HEK293 (cell line): ENCODE results near the gene CLIP3.

Source experiments
- CTCF ChIA-PET: fragments of 350-600 bp; formaldehyde crosslinking; extraction: SDS; loops from one replicate; lab custom pipeline; 2021; ENCODE audit warnings: antibody characterized with exemption; lab: Yijun Ruan, JAX
- POLR2A ChIA-PET: fragments of 300-600 bp; formaldehyde crosslinking; extraction: SDS; loops from one replicate; lab custom pipeline; 2020; ENCODE audit warnings: antibody characterized with exemption, inconsistent platforms; lab: Yijun Ruan, JAX
- H3K27ac ChIP-seq: fragments of 200-500 bp; sonication (Bioruptor generic); 2 replicates; pipeline ENCODE4 v1.5.1; 2014; ENCODE audit warnings: low read depth, low read length, control low read depth, inconsistent platforms; ENCODE audit errors: extremely low read depth
- H3K36me3 ChIP-seq, 2 experiments: fragments of 200-500 bp in 1 of 2; sonication (Bioruptor generic) in 1 of 2; 1 replicate in 1 of 2; 2 replicates in 1 of 2; pipeline ENCODE4 v1.5.1; 2014 to 2017; ENCODE audit warnings: inconsistent platforms in 2 of 2, low read length in 2 of 2; ENCODE audit not compliant: control insufficient read depth in 2 of 2, insufficient read depth in 1 of 2
- H3K4me1 ChIP-seq: fragments of 200-500 bp; sonication (Bioruptor generic); 2 replicates; pipeline ENCODE4 v1.5.1; 2014; ENCODE audit warnings: mild to moderate bottlenecking, low read length, inconsistent platforms; ENCODE audit not compliant: control insufficient read depth, insufficient read depth
- H3K4me3 ChIP-seq: 2 replicates; pipeline ENCODE4 v1.5.1; 2011; ENCODE audit warnings: low read depth, mild to moderate bottlenecking, control low read depth, low read length, moderate library complexity
- H3K9me3 ChIP-seq: fragments of 200-500 bp; sonication (Bioruptor generic); 2 replicates; pipeline ENCODE4 v1.5.1; 2014; ENCODE audit warnings: low read depth, low read length, inconsistent platforms; ENCODE audit not compliant: control insufficient read depth, insufficient read depth
- CTCF ChIP-seq: fragments of 450-650 bp; formaldehyde crosslinking; IDR thresholded peaks from 2 replicates; pipeline ENCODE4 v1.5.1; 2016; ENCODE audit warnings: missing biosample characterization, missing genetic modification characterization
- EGR2 ChIP-seq: fragments of 450-650 bp; formaldehyde crosslinking; IDR thresholded peaks from 2 replicates; pipeline ENCODE4 v1.5.1; 2016; ENCODE audit warnings: low read depth, missing biosample characterization, missing genetic modification characterization
- FEZF1 ChIP-seq: fragments of 450-650 bp; formaldehyde crosslinking; IDR thresholded peaks from 2 replicates; pipeline ENCODE4 v1.5.1; 2016; ENCODE audit warnings: missing biosample characterization, missing genetic modification characterization
- GLI2 ChIP-seq: fragments of 450-650 bp; formaldehyde crosslinking; IDR thresholded peaks from 2 replicates; pipeline ENCODE4; 2017; ENCODE audit warnings: missing biosample characterization, missing genetic modification characterization, low read depth, borderline replicate concordance
- IKZF3 ChIP-seq: fragments of 450-650 bp; IDR thresholded peaks from 2 replicates; pipeline ENCODE4 v1.5.0; 2018; ENCODE audit warnings: missing biosample characterization, mild to moderate bottlenecking, missing genetic modification characterization, moderate library complexity
- KLF10 ChIP-seq: fragments of 450-650 bp; IDR thresholded peaks from 2 replicates; pipeline ENCODE4 v1.5.1; 2018; ENCODE audit warnings: missing biosample characterization, mild to moderate bottlenecking, missing genetic modification characterization
- KLF7 ChIP-seq: fragments of 450-650 bp; formaldehyde crosslinking; IDR thresholded peaks from 2 replicates; pipeline ENCODE4 v1.5.1; 2016; ENCODE audit warnings: missing biosample characterization, missing genetic modification characterization, borderline replicate concordance
- PBX3 ChIP-seq: sonication (generic); formaldehyde crosslinking; IDR thresholded peaks from 2 replicates; pipeline ENCODE4 v1.8.1; 2022; ENCODE audit warnings: mild to moderate bottlenecking, moderate library complexity, missing genetic modification reagents
- PRDM1 ChIP-seq: fragments of 450-650 bp; formaldehyde crosslinking; IDR thresholded peaks from 2 replicates; pipeline ENCODE4; 2016; ENCODE audit warnings: missing biosample characterization, missing genetic modification characterization
- PRDM4 ChIP-seq: fragments of 450-650 bp; formaldehyde crosslinking; IDR thresholded peaks from 2 replicates; pipeline ENCODE4 v1.5.1; 2017; ENCODE audit warnings: missing biosample characterization, missing genetic modification characterization
- PRDM6 ChIP-seq: fragments of 450-650 bp; formaldehyde crosslinking; IDR thresholded peaks from 2 replicates; pipeline ENCODE4 v1.5.1; 2017; ENCODE audit warnings: missing biosample characterization, missing genetic modification characterization
- SCRT1 ChIP-seq: fragments of 450-650 bp; formaldehyde crosslinking; IDR thresholded peaks from 2 replicates; pipeline ENCODE4 v1.5.1; 2016; ENCODE audit warnings: missing biosample characterization, missing genetic modification characterization, borderline replicate concordance
- SCRT2 ChIP-seq: fragments of 450-650 bp; formaldehyde crosslinking; IDR thresholded peaks from 2 replicates; pipeline ENCODE4 v1.5.1; 2016; ENCODE audit warnings: missing biosample characterization, missing genetic modification characterization
- WT1 ChIP-seq: fragments of 450-650 bp; formaldehyde crosslinking; IDR thresholded peaks from 2 replicates; pipeline ENCODE4 v1.5.1; 2016; ENCODE audit warnings: missing biosample characterization, missing genetic modification characterization
- ZNF16 ChIP-seq: fragments of 450-650 bp; formaldehyde crosslinking; IDR thresholded peaks from 2 replicates; pipeline ENCODE4 v1.5.1; 2016; ENCODE audit warnings: low read depth, missing biosample characterization, missing genetic modification characterization
- ZNF354C ChIP-seq: fragments of 450-650 bp; formaldehyde crosslinking; IDR thresholded peaks from 2 replicates; pipeline ENCODE4 v1.5.1; 2016; ENCODE audit warnings: missing biosample characterization, missing genetic modification characterization, low read depth, borderline replicate concordance
- ZNF449 ChIP-seq: fragments of 450-650 bp; formaldehyde crosslinking; IDR thresholded peaks from 2 replicates; pipeline ENCODE4 v1.5.1; 2017; ENCODE audit warnings: missing biosample characterization, mild to moderate bottlenecking, missing genetic modification characterization, moderate library complexity
- ZNF488 ChIP-seq: fragments of 450-650 bp; formaldehyde crosslinking; IDR thresholded peaks from 2 replicates; pipeline ENCODE4 v1.5.1; 2016; ENCODE audit warnings: missing biosample characterization, missing genetic modification characterization
- ZNF561 ChIP-seq: fragments of 450-650 bp; IDR thresholded peaks from 2 replicates; pipeline ENCODE4 v1.5.1; 2018; ENCODE audit warnings: missing biosample characterization, missing genetic modification characterization, borderline replicate concordance
- ZNF585B ChIP-seq: fragments of 450-650 bp; formaldehyde crosslinking; IDR thresholded peaks from 2 replicates; pipeline ENCODE4 v1.5.1; 2016; ENCODE audit warnings: missing biosample characterization, missing genetic modification characterization
- ZNF610 ChIP-seq: fragments of 450-650 bp; formaldehyde crosslinking; IDR thresholded peaks from 2 replicates; pipeline ENCODE4 v1.5.1; 2016; ENCODE audit warnings: missing biosample characterization, missing genetic modification characterization, borderline replicate concordance
- ZNF654 ChIP-seq: fragments of 450-650 bp; formaldehyde crosslinking; IDR thresholded peaks from 2 replicates; pipeline ENCODE4 v1.5.1; 2016; ENCODE audit warnings: low read depth, missing biosample characterization, missing genetic modification characterization
- ZNF660 ChIP-seq: fragments of 450-650 bp; IDR thresholded peaks from 2 replicates; pipeline ENCODE4 v1.5.1; 2018; ENCODE audit warnings: missing biosample characterization, mild to moderate bottlenecking, missing genetic modification characterization
- ZNF785 ChIP-seq: fragments of 450-650 bp; formaldehyde crosslinking; IDR thresholded peaks from 2 replicates; pipeline ENCODE4 v1.5.1; 2016; ENCODE audit warnings: missing biosample characterization, missing genetic modification characterization
- ZNF791 ChIP-seq: fragments of 450-650 bp; formaldehyde crosslinking; IDR thresholded peaks from 2 replicates; pipeline ENCODE4 v1.5.1; 2016; ENCODE audit warnings: missing biosample characterization, missing genetic modification characterization
- ZSCAN18 ChIP-seq: fragments of 450-650 bp; formaldehyde crosslinking; IDR thresholded peaks from 2 replicates; pipeline ENCODE4 v1.5.1; 2016; ENCODE audit warnings: missing biosample characterization, missing genetic modification characterization

The CLIP3 gene

GRCh38 chr19:36051637-36052036, 19.0 kb upstream of the CLIP3 start (continued):
- TF ChIP-seq FEZF1 (tag by site-specific recombination) (peak; percentile 35; the same call in 1 of the 2 replicates), PRDM4 (tag by site-specific recombination) (no peak), ZNF610 (tag by site-specific recombination) (peak; percentile 100), ZNF785 (tag by site-specific recombination) (no peak), ZNF561 (tag by site-specific recombination) (no peak), ZNF585B (tag by site-specific recombination) (no peak), PBX3 (no peak), ZNF449 (tag by site-specific recombination) (no peak), ZNF488 (tag by site-specific recombination) (no peak), SCRT1 (tag by site-specific recombination) (no peak)

GRCh38 chr19:36051236-36051635, 18.6 kb upstream of the CLIP3 start:
- Histone ChIP-seq H3K4me1 (peaks cover 24% of the 10 kb centered on the region), H3K27ac (peak overlapping the region; percentile 28; the same call in 1 of the 2 replicates), H3K9me3 (no peaks in the 10 kb centered on the region; the same call in none of the 2 replicates), H3K36me3 (peaks cover 3 to 47% of the 10 kb centered on the region in 2 experiments), H3K4me3 (no peak overlapping the region)
- ChIA-PET POLR2A (interaction anchor here (0.6 kb wide), 2 partner anchors 72 to 1834 kb away, joined by 6 read pairs; no protein-coding TSS in a partner anchor), CTCF (interaction anchor here (0.6 to 1.8 kb wide), 6 partner anchors 9 to 174 kb away, joined by 3 to 6 read pairs (median 3); no protein-coding TSS in a partner anchor)
- TF ChIP-seq CTCF (tag by site-specific recombination) (peak; percentile 97), PRDM6 (tag by site-specific recombination) (no peak), GLI2 (no peak), ZNF791 (tag by site-specific recombination) (no peak), ZNF654 (tag by site-specific recombination) (0 out of 2 replicates have a peak, but pooled peaks have one; percentile 16), WT1 (no peak), EGR2 (tag by site-specific recombination) (0 out of 2 replicates have a peak, but pooled peaks have one; percentile 25), ZNF16 (no peak), SCRT2 (tag by site-specific recombination) (0 out of 2 replicates have a peak, but pooled peaks have one; percentile 41), PRDM1 (tag by site-specific recombination) (no peak), KLF10 (tag by site-specific recombination) (no peak), ZNF660 (no peak), IKZF3 (tag by site-specific recombination) (0 out of 2 replicates have a peak, but pooled peaks have one; percentile 49), ZSCAN18 (no peak), KLF7 (no peak), ZNF354C (no peak)
